HG03196 (cell line): Measurements from ENCODE around the gene NGRN.
A peak's percentile ranks its signal among the peaks of the same experiment; 100 is the strongest.

ENCODE experiments used
- ATAC-seq: cut with Tn5 transposase; IDR thresholded peaks from one replicate; pipeline ENCODE4 v1.9.1; 2021; ENCODE audit not compliant: unreplicated experiment

Gene NGRN

GRCh38 chr15:90316139-90316538 is 50.7 kb downstream of the NGRN start:
- ATAC-seq: no peak

GRCh38 chr15:90318591-90318990 is 53.1 kb downstream of the NGRN start:
- no peak for ATAC-seq

- ATAC-seq: peak; percentile 73
Observed at GRCh38 chr15:90320062-90320884, 54.8 kb downstream of the NGRN start.

- ATAC-seq: no peak
Observed at GRCh38 chr15:90320885-90321278, 55.4 kb downstream of the NGRN start.
